GM19238 (cell line): ENCODE measurements around the gene IL1RAPL2.
"Not testable (repeated sequence)": the region's sequence is repeated elsewhere in the genome, so short reads cannot be mapped to it uniquely, and the experiment has no call there.

Experiments used
- DNase-seq: peaks from one replicate; pipeline ENCODE4 v3.0.0; 2011; ENCODE audit warnings: low spot score; ENCODE audit not compliant: insufficient read length

The IL1RAPL2 gene

GRCh38 chrX:104565791-104566680, at the start of gene IL1RAPL2:
IL1RAPL2 (plus strand) TSS chrX:104566199.
- no peak for DNase-seq

- no peak for DNase-seq
These were observed 43.6 kb upstream of the IL1RAPL2 start for GRCh38 chrX:104522386-104522785.

DNA sequence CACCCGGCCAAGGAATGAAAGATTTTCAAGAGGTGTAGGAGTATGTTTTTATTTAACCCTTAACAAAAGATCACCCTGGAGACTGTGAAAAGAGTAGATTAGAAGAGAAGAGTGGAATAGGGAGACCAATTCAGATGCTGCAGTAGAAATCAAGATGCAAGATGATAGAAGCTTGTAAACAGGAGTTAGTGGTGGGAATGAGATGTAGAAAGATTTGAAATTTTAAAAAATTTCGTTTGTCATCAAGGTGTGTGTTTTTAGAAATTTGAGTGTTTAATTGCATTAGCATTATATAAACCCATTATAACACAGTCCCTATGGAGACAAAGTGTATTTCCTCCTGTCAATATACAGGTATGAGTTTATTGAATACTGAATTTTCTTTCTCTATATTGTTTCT, 42.1 kb upstream of the IL1RAPL2 start:
- DNase-seq: no peak

DNA sequence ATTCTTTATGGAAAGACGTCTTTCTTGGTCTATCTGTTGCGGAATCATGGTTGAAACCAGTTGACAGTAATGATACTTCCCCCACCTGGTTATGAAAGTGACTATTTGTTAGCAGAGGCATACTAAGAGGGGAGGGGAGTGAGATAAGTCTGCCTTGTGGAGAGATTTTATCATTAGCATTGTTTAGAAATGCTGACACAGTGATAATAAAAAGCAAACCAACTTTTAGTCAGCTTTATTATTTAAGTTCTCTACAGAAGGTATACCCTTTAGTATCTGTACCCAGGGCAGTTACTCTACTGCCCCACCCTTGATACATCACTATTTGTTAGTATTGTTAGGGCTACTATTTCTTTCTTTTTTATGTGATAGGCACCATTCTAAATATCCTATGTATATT, 26.9 kb upstream of the IL1RAPL2 start:
- no peak for DNase-seq

GRCh38 chrX:104542447-104542846, 23.6 kb upstream of the IL1RAPL2 start:
- DNase-seq: not testable (repeated sequence)

- DNase-seq: no peak
These were observed 1.7 kb upstream of the IL1RAPL2 start for GRCh38 chrX:104564335-104564734.

- no peak for DNase-seq
These were observed 887 bp upstream of the IL1RAPL2 start for GRCh38 chrX:104564921-104565703.

GRCh38 chrX:104566681-104567501, 892 bp downstream of the IL1RAPL2 start:
- DNase-seq: no peak

DNA sequence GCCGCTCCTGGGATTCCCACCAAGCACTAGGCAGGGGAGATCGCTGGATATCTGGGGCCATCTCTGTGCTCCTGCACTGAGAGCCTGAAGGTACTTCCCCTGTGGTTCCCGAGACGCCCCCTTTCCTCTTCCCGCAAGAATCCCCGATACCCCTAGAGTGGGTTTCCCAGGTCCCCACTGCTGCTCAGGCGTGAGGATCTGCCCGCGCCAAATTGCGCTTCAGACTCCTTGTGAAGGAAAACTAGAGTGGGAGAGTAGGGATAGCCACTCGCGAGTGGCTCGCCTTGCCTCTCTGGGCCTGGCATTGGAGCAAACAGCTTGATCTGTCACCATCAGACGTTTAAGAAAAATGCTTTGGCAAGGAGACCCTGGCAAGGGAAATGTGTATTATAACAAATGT, 1.5 kb downstream of the IL1RAPL2 start:
- no peak for DNase-seq

- DNase-seq: no peak
These were observed 2.4 kb downstream of the IL1RAPL2 start for GRCh38 chrX:104568304-104568915.

DNA sequence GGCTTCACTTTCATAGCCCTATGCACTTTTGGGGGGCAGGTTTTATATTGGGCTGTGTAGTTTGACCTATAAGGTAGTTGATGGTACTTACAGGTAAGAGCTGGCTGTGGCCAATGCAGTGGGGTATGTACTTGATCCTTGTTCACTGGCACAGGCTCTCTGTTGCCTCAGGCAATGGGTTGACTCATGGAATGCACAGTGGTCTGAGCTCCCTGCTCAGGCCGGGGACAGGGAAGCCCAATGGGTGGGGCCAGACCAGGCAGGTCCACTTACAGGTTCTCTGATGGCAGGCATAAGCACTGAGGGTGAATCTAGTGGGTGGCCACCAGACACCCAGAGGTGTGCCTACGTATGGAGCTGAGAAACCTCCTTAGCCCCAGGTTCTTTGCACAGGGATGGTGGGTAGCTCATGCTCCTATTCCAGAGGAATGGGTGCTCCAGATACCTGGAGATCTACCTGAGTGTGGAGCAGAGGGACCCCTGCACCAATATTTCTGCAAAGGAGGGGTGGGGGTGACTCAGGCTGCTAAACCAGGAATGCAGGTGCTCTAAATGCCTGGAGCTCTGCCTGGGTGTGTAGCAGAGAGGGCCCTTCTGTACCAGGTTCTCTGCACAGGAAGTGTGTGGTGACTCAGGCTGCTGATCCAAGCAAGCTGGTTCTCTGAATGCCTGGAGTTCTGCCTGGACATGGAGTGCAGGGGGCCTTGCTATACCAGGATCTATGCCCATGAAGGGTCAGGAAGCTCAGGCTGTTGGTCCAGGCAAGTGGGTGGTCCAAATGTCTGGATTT, 52.3 kb downstream of the IL1RAPL2 start:
- no peak for DNase-seq

GRCh38 chrX:104621781-104622180, 55.8 kb downstream of the IL1RAPL2 start:
- DNase-seq: no peak

DNA sequence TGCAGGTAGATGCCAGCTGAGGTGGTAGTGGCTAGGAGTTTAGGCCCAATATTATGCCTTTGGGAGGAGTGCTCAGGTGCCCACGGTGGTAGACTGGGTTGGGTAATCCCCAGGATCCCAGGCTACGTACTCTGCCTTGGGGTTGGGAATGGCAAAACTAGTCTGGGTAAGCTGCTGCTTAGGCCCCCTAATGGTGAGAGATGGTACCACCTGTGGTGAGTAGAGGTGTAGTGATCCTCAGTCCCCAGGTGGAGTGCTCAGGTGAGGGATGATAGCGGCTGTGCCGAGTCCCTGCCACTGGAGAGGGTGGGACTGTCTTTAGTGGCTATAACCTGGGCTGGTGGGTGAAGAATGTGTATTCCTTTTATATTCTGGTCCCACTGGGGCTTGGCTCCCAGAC, 75.2 kb downstream of the IL1RAPL2 start:
- DNase-seq: no peak

- no peak for DNase-seq
These were observed 81.1 kb downstream of the IL1RAPL2 start for GRCh38 chrX:104647084-104647483.

DNA sequence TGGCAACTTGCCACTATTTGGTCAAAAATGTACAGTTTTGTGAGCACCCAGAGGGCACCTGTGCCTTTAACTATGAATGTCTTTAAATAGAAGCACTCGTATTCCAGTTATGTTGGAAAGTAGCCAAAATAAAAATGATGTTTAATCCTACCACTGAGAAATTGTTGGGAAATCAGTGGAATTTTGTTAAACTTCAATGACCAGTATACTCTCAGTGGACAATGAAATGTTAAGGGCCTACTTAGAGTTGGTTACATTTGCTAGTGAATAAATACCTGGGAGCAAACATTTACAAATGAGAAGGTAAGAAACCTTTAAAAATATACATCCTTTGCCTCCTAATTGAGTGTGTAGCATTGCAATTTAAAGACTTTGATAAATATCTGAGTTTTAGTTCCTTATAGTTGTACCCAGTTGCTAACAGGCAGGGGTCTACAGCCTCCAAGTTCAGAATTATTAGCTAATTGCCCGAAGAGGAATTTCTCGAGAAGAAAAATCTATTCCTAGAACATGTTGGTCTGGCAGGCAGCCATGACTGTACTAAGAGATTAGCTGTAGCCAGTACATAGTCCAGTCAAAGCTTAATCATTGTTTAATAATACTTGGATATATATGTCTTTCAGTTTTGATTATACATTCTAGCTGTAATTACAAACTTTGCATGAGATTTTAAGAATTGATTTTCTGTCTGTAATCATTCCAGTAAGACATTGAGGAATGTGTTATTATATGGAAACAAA, 93.2 kb downstream of the IL1RAPL2 start:
- DNase-seq: no peak

GRCh38 chrX:104660092-104660491, 94.1 kb downstream of the IL1RAPL2 start:
- no peak for DNase-seq

DNA sequence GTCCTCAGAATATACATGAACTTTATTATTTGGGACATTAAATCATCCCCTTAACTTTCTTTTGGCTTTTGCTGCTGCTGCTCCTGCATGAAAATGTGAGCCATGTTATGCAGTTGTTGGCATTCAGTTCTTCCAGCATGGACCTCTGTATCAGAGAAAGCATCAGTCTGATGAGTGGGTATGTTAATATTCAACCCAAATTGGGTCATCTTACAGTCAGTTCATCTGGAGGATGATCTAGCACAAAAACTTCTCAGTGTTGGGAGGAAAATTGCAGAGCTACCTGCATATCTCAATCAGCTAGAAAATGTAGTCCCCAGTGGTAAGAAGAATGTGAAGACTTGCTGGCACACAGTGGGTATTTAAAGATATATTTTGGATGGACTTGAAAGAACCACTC, 96.7 kb downstream of the IL1RAPL2 start:
- no peak for DNase-seq

- DNase-seq: no peak
These were observed 99.7 kb downstream of the IL1RAPL2 start for GRCh38 chrX:104665691-104666090.

DNA sequence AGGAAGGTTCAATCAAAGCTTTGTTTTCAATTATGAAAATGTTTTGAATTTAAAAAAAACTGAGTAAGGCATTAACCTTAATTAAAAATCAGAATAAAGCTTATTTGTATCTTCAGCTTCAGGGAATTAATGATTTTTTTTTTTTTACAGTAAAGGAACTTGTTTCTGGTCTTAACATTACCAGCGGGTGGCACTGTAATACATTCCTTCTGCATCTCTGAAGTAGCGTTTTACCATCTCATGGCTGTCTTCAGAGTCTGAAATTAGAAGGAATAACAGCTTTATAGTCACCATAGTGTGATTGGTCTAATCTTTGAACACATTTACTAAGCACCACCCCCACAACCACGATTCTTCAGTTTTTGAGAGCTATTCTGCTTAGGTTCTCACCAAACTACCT, 102.6 kb downstream of the IL1RAPL2 start:
- DNase-seq: no peak

DNA sequence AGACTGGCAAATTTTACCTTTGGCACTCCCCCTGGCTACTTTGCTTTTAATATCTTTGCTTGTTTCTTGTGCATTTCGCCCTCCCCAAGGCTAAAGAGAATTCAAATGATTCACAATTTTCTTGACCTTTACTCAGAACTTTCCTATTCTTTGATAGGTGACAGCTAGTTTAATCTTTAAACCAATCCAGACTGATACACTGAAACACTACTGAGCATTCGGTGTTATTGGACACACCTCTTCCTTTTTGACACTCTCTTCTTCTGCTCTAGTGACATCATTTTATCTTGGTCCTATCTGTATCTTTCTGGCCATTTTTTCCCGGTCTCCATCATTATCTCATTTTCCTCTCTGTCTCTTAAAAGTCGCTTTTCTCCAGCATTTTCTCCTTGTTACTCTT, 103.1 kb downstream of the IL1RAPL2 start:
- no peak for DNase-seq
